SK-N-MC (cell line): ENCODE measurements around the gene PCNX4.

Experiments used
- EZH2 ChIP-seq: fragments of 200-600 bp; sonication (generic); IDR thresholded peaks from one replicate; pipeline ENCODE4 v1.6.1; 2017; ENCODE audit warnings: antibody characterized with exemption
- FOXP2 ChIP-seq: optimal IDR thresholded peaks from 2 replicates; pipeline ENCODE3; 2011; ENCODE audit warnings: mild to moderate bottlenecking, moderate library complexity; ENCODE audit not compliant: insufficient read depth; ENCODE audit errors: extremely low read length, control extremely low read depth
- POLR2AphosphoS5 ChIP-seq: IDR thresholded peaks from 2 replicates; pipeline ENCODE4 v1.6.1; 2012; ENCODE audit warnings: mild to moderate bottlenecking, low read depth, low read length, borderline replicate concordance

DNA sequence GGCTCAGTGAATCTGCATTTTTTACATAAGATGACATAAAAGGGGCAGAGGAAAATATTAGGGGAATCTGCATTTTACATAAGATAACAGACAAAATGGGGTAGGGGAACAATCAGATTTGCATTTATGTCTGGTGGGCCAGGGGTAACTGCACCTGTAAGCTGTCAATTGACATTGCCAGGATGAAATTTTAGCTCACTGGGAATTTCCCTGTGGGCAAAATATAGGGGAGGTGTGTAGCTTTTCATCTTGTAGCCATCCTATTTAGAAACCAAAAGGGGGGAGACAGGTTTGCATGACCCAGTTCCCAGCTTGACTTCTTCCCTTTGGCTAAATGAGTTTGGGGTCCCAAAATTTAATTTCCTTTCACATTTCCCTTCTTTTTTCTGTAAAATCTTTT is 3.5 kb downstream of the PCNX4 start:
- TF ChIP-seq POLR2AphosphoS5 (no peak), EZH2 (no peak), FOXP2 (no peak)
